HepG2 (cell line): ENCODE results near the gene MYH3. TPM values are rescaled to one million over a fixed set of nuclear protein-coding genes. Genes with fewer than 3 reads are reported as not detected.

ENCODE experiments used
- ATAC-seq: fragments of 200-7000 bp; cut with Tn5 transposase; 3 replicates; pipeline ENCODE4 v1.9.1; 2020; ENCODE audit warnings: mild to moderate bottlenecking, moderate library complexity
- BruUV-seq: library from RNA; stranded (reverse); fragments of 400-500 nt; replicated peaks from 2 replicates; lab custom pipeline; 2021; lab: Mats Ljungman, UMichigan
- CTCF ChIA-PET: fragments of 300-600 bp; formaldehyde crosslinking; extraction: SDS; loops from one replicate; lab custom pipeline; 2021; ENCODE audit warnings: low total read pairs, inconsistent platforms, low intra/inter-chr PET ratio; lab: Yijun Ruan, JAX
- POLR2A ChIA-PET: fragments of 350-600 bp; sonication (Branson Sonifier 250); formaldehyde crosslinking; loops from one replicate; lab custom pipeline; 2020; ENCODE audit warnings: antibody characterized with exemption, inconsistent platforms; lab: Yijun Ruan, JAX
- DNase-seq: peaks from one replicate; pipeline ENCODE4 v3.0.0-alpha.2; 2015; ENCODE audit warnings: low spot score
- FAIRE-seq: peaks from 3 replicates; lab custom pipeline; 2011; peaks lifted over from hg19 to GRCh38; lab: Jason Lieb, UNC
- H2AFZ ChIP-seq: one replicate; pipeline ENCODE4 v1.6.1; 2011; ENCODE audit warnings: low read length, inconsistent platforms
- H3K27ac ChIP-seq: fragments of 300-600 bp; 3 replicates; pipeline ENCODE4 v1.8.0; 2011; ENCODE audit warnings: mixed run types, mild to moderate bottlenecking, mixed read lengths, low read length, inconsistent platforms; ENCODE audit not compliant: insufficient read depth; ENCODE audit errors: extremely low read length
- H3K27me3 ChIP-seq, 2 experiments: fragments of 200-600 bp in 1 of 2; 2 replicates in 1 of 2; 3 replicates in 1 of 2; pipeline versions ENCODE4 v1.6.0 to v1.8.0; 2011; ENCODE audit warnings: low read length in 2 of 2, mild to moderate bottlenecking in 2 of 2, moderate library complexity in 2 of 2, inconsistent platforms in 1 of 2; ENCODE audit not compliant: insufficient read depth in 2 of 2, control insufficient read depth in 1 of 2
- H3K36me3 ChIP-seq, 2 experiments: fragments of 200-600 bp in 1 of 2; replicated peaks in 1 of 2; 2 replicates in 1 of 2; 3 replicates in 1 of 2; pipeline versions ENCODE4 v1.5.1 to v1.8.0; 2011; ENCODE audit warnings: low read length in 2 of 2, inconsistent platforms in 1 of 2; ENCODE audit not compliant: insufficient read depth in 2 of 2, control insufficient read depth in 1 of 2
- H3K4me1 ChIP-seq: 2 replicates; pipeline ENCODE4 v1.5.1; 2012; ENCODE audit warnings: low read length, inconsistent platforms; ENCODE audit not compliant: insufficient read depth
- H3K4me2 ChIP-seq: 2 replicates; pipeline ENCODE4 v1.6.0; 2011; ENCODE audit warnings: low read depth, low read length, inconsistent platforms
- H3K4me3 ChIP-seq, 3 experiments: fragments of 200-600 bp in 1 of 3; sonication (generic), shearing (Covaris generic) in 1 of 3; replicated peaks in 1 of 3; 2 replicates each; pipeline ENCODE4 v1.5.1; 2011 to 2016; ENCODE audit warnings: low read length in 3 of 3, inconsistent platforms in 2 of 3, low read depth in 2 of 3, mild to moderate bottlenecking in 2 of 3, control low read depth in 1 of 3, mixed read lengths in 1 of 3; ENCODE audit not compliant: insufficient read depth in 1 of 3
- H3K79me2 ChIP-seq: one replicate; pipeline ENCODE4 v1.6.1; 2011; ENCODE audit warnings: low read length, inconsistent platforms; ENCODE audit not compliant: insufficient read depth
- H3K9ac ChIP-seq: 2 replicates; pipeline ENCODE4 v1.6.0; 2011; ENCODE audit warnings: mild to moderate bottlenecking, low read depth, low read length, inconsistent platforms; ENCODE audit not compliant: insufficient read depth
- H3K9me3 ChIP-seq: 2 replicates; pipeline ENCODE4 v1.5.1; 2012; ENCODE audit warnings: mild to moderate bottlenecking, low read length
- H4K20me1 ChIP-seq: 2 replicates; pipeline ENCODE4 v1.6.0; 2011; ENCODE audit warnings: inconsistent platforms, mild to moderate bottlenecking, low read length, moderate library complexity; ENCODE audit not compliant: insufficient read depth
- CCDC6 ChIP-seq: sonication (generic); formaldehyde crosslinking; IDR thresholded peaks from 2 replicates; pipeline ENCODE4 v1.8.1; 2022; ENCODE audit warnings: mild to moderate bottlenecking, missing genetic modification reagents, moderate library complexity
- CHCHD3 ChIP-seq: sonication (generic); formaldehyde crosslinking; IDR thresholded peaks from 2 replicates; pipeline ENCODE4 v1.8.0; 2022; ENCODE audit warnings: mild to moderate bottlenecking, missing genetic modification reagents, moderate library complexity
- HBP1 ChIP-seq: IDR thresholded peaks from 2 replicates; pipeline ENCODE4 v1.6.1; 2016; ENCODE audit warnings: low read depth, control low read depth
- KLF13 ChIP-seq: sonication (generic); formaldehyde crosslinking; IDR thresholded peaks from 2 replicates; pipeline ENCODE4 v1.4.0; 2020; ENCODE audit warnings: mild to moderate bottlenecking, missing genetic modification reagents
- NFAT5 ChIP-seq: sonication (generic); formaldehyde crosslinking; IDR thresholded peaks from 2 replicates; pipeline ENCODE4 v1.4.0; 2020; ENCODE audit warnings: missing genetic modification reagents
- NFE2L2 ChIP-seq: fragments of 150-350 bp; IDR thresholded peaks from 2 replicates; pipeline ENCODE4 v1.6.1; 2014; ENCODE audit warnings: low read length
- ZBTB1 ChIP-seq: sonication (generic); formaldehyde crosslinking; IDR thresholded peaks from 2 replicates; pipeline ENCODE4 v1.4.0; 2020; ENCODE audit warnings: missing genetic modification reagents, borderline replicate concordance
- ZNF256 ChIP-seq: sonication (generic); formaldehyde crosslinking; conservative IDR thresholded peaks from 2 replicates; pipeline ENCODE4 v1.4.0; 2020; ENCODE audit warnings: missing genetic modification reagents
- ZNF282 ChIP-seq: fragments of 450-650 bp; IDR thresholded peaks from 2 replicates; pipeline ENCODE4 v1.6.1; 2018; ENCODE audit not compliant: partially characterized antibody
- WGBS: methylation state at CpG from one replicate; pipeline ENCODE4 v1.1.6; 2017; ENCODE audit warnings: low lambda C conversion rate; 5-methylcytosine and 5-hydroxymethylcytosine counted together
- in situ Hi-C: cut with HindIII; loops from 2 replicates; pipeline ENCODE4 v1.10.0; 2017; ENCODE audit warnings: low pct_unique_long_range_greater_than_20kb; ENCODE audit not compliant: extremely low pct_ligation_motif_present
- intact Hi-C: fragments of 100-400 bp; cut with micrococcal nuclease; formaldehyde crosslinking; loops from one replicate; pipeline ENCODE4 v1.10.0; 2022; ENCODE audit not compliant: unreplicated experiment
- polyA plus RNA-seq, 8 experiments: library from polyadenylated mRNA; depleted of rRNA in 3 of 8; stranded (reverse) in 7 of 8; unstranded in 1 of 8; fragments of >200 nt; fragmentation: Illumina TruSeq in 4 of 8; extraction: Trizol in 4 of 8; gene quantifications; 2 replicates each; pipeline versions ENCODE4 v1.2.1 to v1.2.3, GENCODE V29; 2011 to 2016; ENCODE audit warnings: low read depth in 4 of 8, missing spikeins in 1 of 8, mixed read lengths in 1 of 8; ENCODE audit not compliant: insufficient read depth in 1 of 8
- total RNA-seq, 5 experiments: library from RNA; depleted of rRNA; stranded (reverse); fragments of >200 nt; fragmentation: Illumina TruSeq; extraction: Trizol; gene quantifications; 2 replicates each; pipeline ENCODE4 v1.2.3, GENCODE V29; 2016; ENCODE audit warnings: low read depth in 1 of 5

Gene MYH3
- total and polyA plus RNA-seq, 2 of the 13 experiments (the other 11 are each of a cell fraction or from before 2014, with no cell fraction given) = 2.5 to 4.5 TPM

GRCh38 chr17:10673312-10673711 is 16.2 kb upstream of the MYH3 start (continued):
- no peak for TF ChIP-seq NFAT5 (CRISPR knock-in tag)
- TF ChIP-seq CCDC6 (CRISPR knock-in tag) = no peak
- no peak for TF ChIP-seq ZNF282
- no peak for TF ChIP-seq ZNF256 (CRISPR knock-in tag)
- no peak for TF ChIP-seq NFE2L2

- CTCF ChIA-PET = no interaction called here
- TF ChIP-seq CHCHD3 (no peak), KLF13 (CRISPR knock-in tag) (no peak), ZBTB1 (CRISPR knock-in tag) (no peak), HBP1 (CRISPR knock-in tag) (no peak)
These were observed 11.7 kb upstream of the MYH3 start for GRCh38 chr17:10668775-10669174.

More at GRCh38 chr17:10668775-10669174, 11.7 kb upstream of the MYH3 start:
- Histone ChIP-seq H3K79me2 (no peaks in the 10 kb centered on the region), H3K9me3 (no peaks in the 10 kb centered on the region), H3K4me1 (no peaks in the 10 kb centered on the region), H2AFZ (no peak overlapping the region), H3K36me3 (no peaks in the 10 kb centered on the region; a peak in 1 of 5 replicates), H4K20me1 (no peaks in the 10 kb centered on the region), H3K4me2 (no peak overlapping the region), H3K27ac (no peak overlapping the region), H3K9ac (no peak overlapping the region), H3K27me3 (no peaks in the 10 kb centered on the region), H3K4me3 (no peak overlapping the region)
- BruUV-seq = no TSS peak
- ATAC-seq (no peak), DNase-seq (no peak), FAIRE-seq (no peak)
- POLR2A ChIA-PET = no interaction called here
- in situ Hi-C loops (no loop called here), intact Hi-C loops (no loop called here)
- WGBS = 94% methylated on average over 1 of the region's 1 CpG
